ENCODE measurements around the gene SMPD3.

- no peak for TF ChIP-seq MAX (IDR thresholded peaks at IDR 0.05)
- TF ChIP-seq POLR2A (IDR thresholded peaks at IDR 0.05; ENCODE audit: borderline replicate concordance, extremely low read depth, insufficient read depth, insufficient read length), result no peak
- TF ChIP-seq CTCF (IDR thresholded peaks at IDR 0.05 in 2 of 3, conservative IDR thresholded peaks at IDR 0.05 in 1 of 3; ENCODE audit: borderline replicate concordance in 1 of 3, insufficient read depth in 1 of 3, low read depth in 2 of 3, low read length in 2 of 3), result no peak
- no peak for TF ChIP-seq SRF (IDR thresholded peaks at IDR 0.05; ENCODE audit: low read depth)
- no peak for TF ChIP-seq EZH2phosphoT487 (IDR thresholded peaks at IDR 0.05; ENCODE audit: borderline replicate concordance)
- TF ChIP-seq CBX3 (IDR thresholded peaks at IDR 0.05; ENCODE audit: low read depth), result no peak
- no peak for TF ChIP-seq SP1 (IDR thresholded peaks at IDR 0.05; ENCODE audit: low read depth)
- no peak for TF ChIP-seq CEBPB (IDR thresholded peaks at IDR 0.05; ENCODE audit: low read depth)
- no peak for TF ChIP-seq EZH2 (IDR thresholded peaks at IDR 0.05)
- no peak for TF ChIP-seq SIN3A (IDR thresholded peaks at IDR 0.05; ENCODE audit: low read depth)
- no peak for TF ChIP-seq POLR2AphosphoS5 (IDR thresholded peaks at IDR 0.05; ENCODE audit: low read depth, low read length)
Measured at GRCh38 chr16:68345958-68346635, 102.2 kb downstream of the SMPD3 start.

All from HCT116 (cell line).